ENCODE results near the gene MAMLD1. TPM values are rescaled to one million over a fixed set of nuclear protein-coding genes. Genes with fewer than 3 reads are reported as not detected.

The MAMLD1 gene
- total RNA-seq, 1 donor from 2014 or later, result 7.0 TPM

DNA sequence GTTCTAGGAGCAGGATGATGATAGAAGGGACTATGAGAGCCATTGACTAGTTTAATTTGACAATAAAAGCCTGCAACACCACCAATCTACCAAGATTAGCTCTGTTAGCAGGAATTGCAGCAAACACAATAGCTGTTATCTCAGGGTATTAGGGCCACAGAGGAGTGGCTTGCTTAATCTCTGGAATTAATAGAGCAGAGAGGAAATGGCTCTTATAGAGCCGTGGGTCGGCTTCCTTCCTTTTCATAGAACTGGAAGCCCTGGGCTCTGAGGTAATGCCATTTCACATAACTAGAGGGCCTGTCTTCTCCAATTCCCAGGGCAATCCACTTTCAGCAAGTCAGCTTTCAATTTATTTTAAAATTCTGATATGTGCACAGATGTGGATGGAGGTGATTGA is 83.0 kb downstream of the MAMLD1 start:
- no peak overlapping the region for H3K4me3 Mint-ChIP-seq
- TF ChIP-seq, protein P1, sequence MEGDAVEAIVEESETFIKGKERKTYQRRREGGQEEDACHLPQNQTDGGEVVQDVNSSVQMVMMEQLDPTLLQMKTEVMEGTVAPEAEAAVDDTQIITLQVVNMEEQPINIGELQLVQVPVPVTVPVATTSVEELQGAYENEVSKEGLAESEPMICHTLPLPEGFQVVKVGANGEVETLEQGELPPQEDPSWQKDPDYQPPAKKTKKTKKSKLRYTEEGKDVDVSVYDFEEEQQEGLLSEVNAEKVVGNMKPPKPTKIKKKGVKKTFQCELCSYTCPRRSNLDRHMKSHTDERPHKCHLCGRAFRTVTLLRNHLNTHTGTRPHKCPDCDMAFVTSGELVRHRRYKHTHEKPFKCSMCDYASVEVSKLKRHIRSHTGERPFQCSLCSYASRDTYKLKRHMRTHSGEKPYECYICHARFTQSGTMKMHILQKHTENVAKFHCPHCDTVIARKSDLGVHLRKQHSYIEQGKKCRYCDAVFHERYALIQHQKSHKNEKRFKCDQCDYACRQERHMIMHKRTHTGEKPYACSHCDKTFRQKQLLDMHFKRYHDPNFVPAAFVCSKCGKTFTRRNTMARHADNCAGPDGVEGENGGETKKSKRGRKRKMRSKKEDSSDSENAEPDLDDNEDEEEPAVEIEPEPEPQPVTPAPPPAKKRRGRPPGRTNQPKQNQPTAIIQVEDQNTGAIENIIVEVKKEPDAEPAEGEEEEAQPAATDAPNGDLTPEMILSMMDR (conservative IDR thresholded peaks at IDR 0.05), result no peak
- no peaks in the 10 kb centered on the region for H3K27me3 Mint-ChIP-seq
- DNase-seq (ENCODE audit: extremely low spot score, unreplicated experiment), result no peak
- H3K9me3 Mint-ChIP-seq, result no peaks in the 10 kb centered on the region
- H3K36me3 Mint-ChIP-seq, result no peaks in the 10 kb centered on the region
- no peaks in the 10 kb centered on the region for H3K4me1 Mint-ChIP-seq (ENCODE audit: unreplicated experiment)
- no peak overlapping the region for H3K27ac Mint-ChIP-seq

DNA sequence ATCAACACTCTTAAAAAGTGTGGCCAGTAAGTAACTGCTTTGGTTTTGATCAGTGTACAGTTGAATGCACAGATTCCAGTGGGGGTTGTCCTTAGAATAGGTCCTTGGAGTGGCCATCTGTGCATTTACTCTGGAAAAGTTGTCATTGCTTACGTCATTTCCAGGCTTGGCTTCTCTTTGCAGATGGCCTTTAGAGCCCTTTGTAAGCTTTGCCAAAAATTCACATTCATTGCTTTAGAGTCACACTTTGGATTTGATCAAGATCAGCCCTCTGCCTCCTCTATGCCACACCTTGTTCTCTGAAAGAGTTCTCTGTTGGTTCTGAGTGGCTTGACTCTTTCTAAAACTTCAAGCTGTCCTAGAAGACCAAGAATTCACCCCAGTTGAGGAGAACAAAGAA is 83.9 kb downstream of the MAMLD1 start:
- Mint-ChIP-seq H3K4me1 (ENCODE audit: unreplicated experiment) (no peaks in the 10 kb centered on the region), H3K36me3 (no peaks in the 10 kb centered on the region), H3K9me3 (no peaks in the 10 kb centered on the region), H3K27me3 (no peaks in the 10 kb centered on the region), H3K4me3 (no peak overlapping the region), H3K27ac (no peak overlapping the region)
- TF ChIP-seq, protein P1 (conservative IDR thresholded peaks at IDR 0.05), result no peak
- DNase-seq (ENCODE audit: extremely low spot score, unreplicated experiment), result no peak

DNA sequence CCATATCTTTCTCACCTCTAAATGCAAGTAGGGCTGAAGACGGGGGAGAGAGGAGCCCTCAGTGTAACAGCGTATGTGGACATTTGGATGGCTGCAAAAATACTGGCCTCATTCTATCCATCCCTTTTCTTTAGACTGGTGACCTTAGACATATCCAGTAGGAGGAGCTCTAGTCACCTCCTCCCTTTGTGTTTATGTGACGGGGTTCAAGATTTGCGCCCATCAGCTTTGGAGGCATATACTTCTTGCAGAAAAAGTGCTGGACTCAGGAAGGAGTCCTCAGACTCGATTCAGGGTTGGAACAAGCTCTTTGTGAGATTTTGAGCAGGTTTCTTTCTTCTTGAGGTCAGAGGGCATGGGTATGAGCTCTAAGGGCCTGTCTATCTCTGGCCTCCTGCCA is 86.2 kb downstream of the MAMLD1 start:
- H3K27ac Mint-ChIP-seq, result no peak overlapping the region
- H3K36me3 Mint-ChIP-seq, result no peaks in the 10 kb centered on the region
- DNase-seq (ENCODE audit: extremely low spot score, unreplicated experiment), result no peak
- H3K27me3 Mint-ChIP-seq, result no peaks in the 10 kb centered on the region
- no peaks in the 10 kb centered on the region for H3K9me3 Mint-ChIP-seq
- TF ChIP-seq, protein P1 (conservative IDR thresholded peaks at IDR 0.05), result no peak
- no peak overlapping the region for H3K4me3 Mint-ChIP-seq
- H3K4me1 Mint-ChIP-seq (ENCODE audit: unreplicated experiment), result no peaks in the 10 kb centered on the region

DNA sequence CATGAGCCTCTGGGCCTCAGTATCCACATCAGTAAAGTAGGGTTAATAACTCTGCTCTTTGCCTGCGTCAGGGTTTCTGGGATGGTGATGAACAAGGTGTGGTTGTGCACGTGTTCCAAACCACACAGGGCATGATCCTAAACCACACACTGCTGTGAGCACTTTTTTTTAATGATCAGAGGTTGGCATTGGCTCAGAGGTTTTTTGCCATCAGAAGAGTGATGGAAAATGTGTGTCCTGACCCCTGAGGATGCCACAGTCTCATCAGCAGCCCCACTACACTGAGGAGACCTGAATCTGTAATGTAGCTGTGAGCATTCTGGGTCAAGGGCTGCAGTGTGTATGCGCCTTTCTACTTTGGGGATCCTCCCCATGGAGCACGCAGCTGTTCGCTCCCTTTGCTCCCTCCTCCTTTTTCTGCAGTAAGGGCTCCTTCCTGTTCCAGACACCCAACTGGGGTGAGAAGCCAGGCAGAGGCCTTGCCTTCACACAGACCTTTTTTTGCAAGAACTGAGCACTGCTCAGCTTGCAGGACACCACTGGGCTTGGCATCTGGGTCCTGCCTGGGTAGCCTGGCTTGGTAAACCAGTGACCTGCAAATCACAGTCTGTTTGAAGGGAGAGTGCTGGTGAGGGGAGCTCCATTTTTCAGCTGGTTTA is 87.5 kb downstream of the MAMLD1 start:
- Mint-ChIP-seq H3K9me3 (no peaks in the 10 kb centered on the region), H3K36me3 (peaks cover 5% of the 10 kb centered on the region), H3K27me3 (no peaks in the 10 kb centered on the region), H3K4me3 (no peak overlapping the region), H3K27ac (no peak overlapping the region), H3K4me1 (ENCODE audit: unreplicated experiment) (no peaks in the 10 kb centered on the region)
- TF ChIP-seq, protein P1 (conservative IDR thresholded peaks at IDR 0.05), result no peak
- no peak for DNase-seq (ENCODE audit: extremely low spot score, unreplicated experiment)

DNA sequence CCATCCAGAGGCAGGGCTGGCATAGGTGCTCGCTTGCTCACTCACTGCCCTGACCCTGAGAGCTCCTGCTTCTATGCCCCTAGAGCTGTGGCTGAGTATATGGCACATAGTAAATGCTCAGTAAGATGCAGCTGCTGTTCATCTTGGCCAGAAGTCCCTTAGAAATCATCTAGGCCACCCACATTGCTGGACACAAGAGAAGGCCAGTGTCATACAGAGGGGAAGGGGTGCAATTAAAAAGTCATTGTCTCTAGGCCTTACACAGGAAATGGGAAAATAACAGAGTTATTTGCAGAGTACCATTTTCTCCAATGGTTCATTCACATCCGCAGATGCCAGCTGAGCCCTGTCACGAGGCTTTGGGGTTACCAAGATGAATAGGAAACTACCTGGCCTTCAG is 88.8 kb downstream of the MAMLD1 start:
- TF ChIP-seq, protein P1 (conservative IDR thresholded peaks at IDR 0.05), result no peak
- Mint-ChIP-seq H3K27me3 (no peaks in the 10 kb centered on the region), H3K9me3 (no peaks in the 10 kb centered on the region), H3K36me3 (peaks cover 5% of the 10 kb centered on the region), H3K4me1 (ENCODE audit: unreplicated experiment) (no peaks in the 10 kb centered on the region), H3K4me3 (no peak overlapping the region), H3K27ac (no peak overlapping the region)
- DNase-seq (ENCODE audit: extremely low spot score, unreplicated experiment), result no peak

DNA sequence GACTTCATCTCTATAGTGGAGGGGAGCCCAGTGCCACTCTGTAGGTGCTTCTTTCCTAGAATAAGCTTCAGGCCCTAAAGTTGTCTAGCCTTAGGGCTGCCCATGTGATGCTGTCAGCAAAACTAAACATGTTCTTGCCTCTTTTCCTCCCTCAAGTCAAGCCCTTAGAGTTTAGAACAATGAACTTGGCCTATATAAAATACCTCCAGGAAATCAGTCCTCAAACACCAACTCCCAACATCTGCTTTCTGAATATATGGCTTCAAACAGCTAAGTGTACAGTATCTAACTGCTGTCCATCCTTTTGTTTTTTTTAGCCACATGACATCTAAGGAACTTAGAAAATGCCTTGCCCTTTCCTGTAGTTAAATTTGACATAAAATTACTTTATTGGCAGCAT is 91.0 kb downstream of the MAMLD1 start:
- Mint-ChIP-seq H3K27me3 (no peaks in the 10 kb centered on the region), H3K9me3 (no peaks in the 10 kb centered on the region), H3K27ac (no peak overlapping the region), H3K36me3 (peaks cover 5% of the 10 kb centered on the region), H3K4me1 (ENCODE audit: unreplicated experiment) (no peaks in the 10 kb centered on the region), H3K4me3 (no peak overlapping the region)
- TF ChIP-seq, protein P1 (conservative IDR thresholded peaks at IDR 0.05), result no peak
- no peak for DNase-seq (ENCODE audit: extremely low spot score, unreplicated experiment)

All from type B pancreatic cell (in vitro differentiated cells).